ENCODE results near the gene ITPRIPL1.
A peak's percentile ranks its signal among the peaks of the same experiment; 100 is the strongest.

The ITPRIPL1 gene

GRCh38 chr2:96326990-96327820 lies 2.1 kb downstream of the ITPRIPL1 start:
- no peak for ATAC-seq (replicated peaks; ENCODE audit: extremely low read depth, poor library complexity, severe bottlenecking)
- peak overlapping the region; percentile 94 for H3K4me3 Mint-ChIP-seq

GRCh38 chr2:96329456-96329855 lies 4.3 kb downstream of the ITPRIPL1 start:
- ATAC-seq (replicated peaks; ENCODE audit: extremely low read depth, poor library complexity, severe bottlenecking) (no peak), DNase-seq (ENCODE audit: low spot score in 2 of 2) (no peak)
- no peak overlapping the region for H3K27ac Mint-ChIP-seq (ENCODE audit: low read depth)
- H3K4me3 Mint-ChIP-seq: no peak overlapping the region
- no peaks in the 10 kb centered on the region for H3K9me3 Mint-ChIP-seq
- H3K36me3 Mint-ChIP-seq (ENCODE audit: insufficient read depth): peaks cover 22% of the 10 kb centered on the region
- H3K4me1 Mint-ChIP-seq: peaks cover 50% of the 10 kb centered on the region
- no peaks in the 10 kb centered on the region for H3K27me3 Mint-ChIP-seq

More at GRCh38 chr2:96326990-96327820, 2.1 kb downstream of the ITPRIPL1 start:
- Mint-ChIP-seq H3K4me1 (peaks cover 41% of the 10 kb centered on the region), H3K36me3 (ENCODE audit: insufficient read depth) (peaks cover 24% of the 10 kb centered on the region), H3K9me3 (no peaks in the 10 kb centered on the region), H3K27ac (ENCODE audit: low read depth) (peak overlapping the region; percentile 91), H3K27me3 (no peaks in the 10 kb centered on the region)
- DNase-seq (ENCODE audit: low spot score in 2 of 2): no peak

GRCh38 chr2:96329874-96330273 lies 4.8 kb downstream of the ITPRIPL1 start:
- DNase-seq (ENCODE audit: low spot score in 2 of 2) (no peak), ATAC-seq (replicated peaks; ENCODE audit: extremely low read depth, poor library complexity, severe bottlenecking) (no peak)
- Mint-ChIP-seq H3K27me3 (no peaks in the 10 kb centered on the region), H3K9me3 (no peaks in the 10 kb centered on the region), H3K36me3 (ENCODE audit: insufficient read depth) (peaks cover 22% of the 10 kb centered on the region), H3K4me1 (peaks cover 50% of the 10 kb centered on the region), H3K27ac (ENCODE audit: low read depth) (no peak overlapping the region), H3K4me3 (no peak overlapping the region)

- Mint-ChIP-seq H3K4me3 (no peak overlapping the region), H3K36me3 (ENCODE audit: insufficient read depth) (peaks cover 22% of the 10 kb centered on the region), H3K27ac (ENCODE audit: low read depth) (no peak overlapping the region), H3K4me1 (peaks cover 47% of the 10 kb centered on the region), H3K27me3 (no peaks in the 10 kb centered on the region), H3K9me3 (no peaks in the 10 kb centered on the region)
- DNase-seq (ENCODE audit: low spot score in 2 of 2): no peak
- ATAC-seq (replicated peaks; ENCODE audit: extremely low read depth, poor library complexity, severe bottlenecking): no peak
Observed at GRCh38 chr2:96330407-96330806, 5.3 kb downstream of the ITPRIPL1 start.

GRCh38 chr2:96333708-96334107 lies 8.6 kb downstream of the ITPRIPL1 start:
- peaks cover 38% of the 10 kb centered on the region for H3K4me1 Mint-ChIP-seq

GRCh38 chr2:96336104-96336775 lies 11.1 kb downstream of the ITPRIPL1 start:
- peaks cover 5% of the 10 kb centered on the region for H3K36me3 Mint-ChIP-seq (ENCODE audit: insufficient read depth)
- peak overlapping the region; percentile 69 for H3K27ac Mint-ChIP-seq (ENCODE audit: low read depth)
- no peak for ATAC-seq (replicated peaks; ENCODE audit: extremely low read depth, poor library complexity, severe bottlenecking)
- H3K4me1 Mint-ChIP-seq: peaks cover 58% of the 10 kb centered on the region
- no peaks in the 10 kb centered on the region for H3K27me3 Mint-ChIP-seq
- H3K9me3 Mint-ChIP-seq: no peaks in the 10 kb centered on the region
- no peak for DNase-seq (ENCODE audit: low spot score in 2 of 2)
- H3K4me3 Mint-ChIP-seq: peak overlapping the region; percentile 80

More at GRCh38 chr2:96333708-96334107, 8.6 kb downstream of the ITPRIPL1 start:
- DNase-seq (ENCODE audit: low spot score in 2 of 2): no peak
- Mint-ChIP-seq H3K4me3 (peak overlapping the region; percentile 80), H3K9me3 (no peaks in the 10 kb centered on the region), H3K27me3 (no peaks in the 10 kb centered on the region), H3K27ac (ENCODE audit: low read depth) (peak overlapping the region; percentile 69), H3K36me3 (ENCODE audit: insufficient read depth) (peaks cover 6% of the 10 kb centered on the region)
- no peak for ATAC-seq (replicated peaks; ENCODE audit: extremely low read depth, poor library complexity, severe bottlenecking)

- Mint-ChIP-seq H3K9me3 (no peaks in the 10 kb centered on the region), H3K4me1 (peaks cover 64% of the 10 kb centered on the region), H3K4me3 (peak overlapping the region; percentile 80), H3K36me3 (ENCODE audit: insufficient read depth) (peaks cover 5% of the 10 kb centered on the region), H3K27me3 (no peaks in the 10 kb centered on the region), H3K27ac (ENCODE audit: low read depth) (no peak overlapping the region)
- no peak for ATAC-seq (replicated peaks; ENCODE audit: extremely low read depth, poor library complexity, severe bottlenecking)
- no peak for DNase-seq (ENCODE audit: low spot score in 2 of 2)
Observed at GRCh38 chr2:96336873-96337272, 11.8 kb downstream of the ITPRIPL1 start.

- no peaks in the 10 kb centered on the region for H3K27me3 Mint-ChIP-seq
- ATAC-seq (replicated peaks; ENCODE audit: extremely low read depth, poor library complexity, severe bottlenecking): no peak
- peak overlapping the region; percentile 76 for H3K4me3 Mint-ChIP-seq
- DNase-seq (ENCODE audit: low spot score in 2 of 2): no peak
- peaks cover 79% of the 10 kb centered on the region for H3K4me1 Mint-ChIP-seq
- peaks cover 6% of the 10 kb centered on the region for H3K36me3 Mint-ChIP-seq (ENCODE audit: insufficient read depth)
- H3K9me3 Mint-ChIP-seq: no peaks in the 10 kb centered on the region
- peak overlapping the region; percentile 96 for H3K27ac Mint-ChIP-seq (ENCODE audit: low read depth)
Observed at GRCh38 chr2:96340493-96341414, 15.6 kb downstream of the ITPRIPL1 start.

GRCh38 chr2:96341641-96342040 lies 16.5 kb downstream of the ITPRIPL1 start:
- H3K4me1 Mint-ChIP-seq: peaks cover 76% of the 10 kb centered on the region
- DNase-seq (ENCODE audit: low spot score in 2 of 2) (no peak), ATAC-seq (replicated peaks; ENCODE audit: extremely low read depth, poor library complexity, severe bottlenecking) (no peak)
- peaks cover 5% of the 10 kb centered on the region for H3K36me3 Mint-ChIP-seq (ENCODE audit: insufficient read depth)
- peak overlapping the region; percentile 96 for H3K27ac Mint-ChIP-seq (ENCODE audit: low read depth)
- peak overlapping the region; percentile 76 for H3K4me3 Mint-ChIP-seq
- no peaks in the 10 kb centered on the region for H3K27me3 Mint-ChIP-seq
- H3K9me3 Mint-ChIP-seq: no peaks in the 10 kb centered on the region

- Mint-ChIP-seq H3K4me3 (peak overlapping the region; percentile 76), H3K36me3 (ENCODE audit: insufficient read depth) (peaks cover 5% of the 10 kb centered on the region), H3K27ac (ENCODE audit: low read depth) (peak overlapping the region; percentile 96), H3K4me1 (peaks cover 73% of the 10 kb centered on the region), H3K27me3 (no peaks in the 10 kb centered on the region), H3K9me3 (no peaks in the 10 kb centered on the region)
- DNase-seq (ENCODE audit: low spot score in 2 of 2) (peak in 1 of 2 donors; percentile 52), ATAC-seq (replicated peaks; ENCODE audit: extremely low read depth, poor library complexity, severe bottlenecking) (peak; percentile 74)
Observed at GRCh38 chr2:96342085-96342484, 17.0 kb downstream of the ITPRIPL1 start.

GRCh38 chr2:96344011-96344410 lies 18.9 kb downstream of the ITPRIPL1 start:
- H3K36me3 Mint-ChIP-seq (ENCODE audit: insufficient read depth): peaks cover 5% of the 10 kb centered on the region
- peak overlapping the region; percentile 60 for H3K4me3 Mint-ChIP-seq
- DNase-seq (ENCODE audit: low spot score in 2 of 2): peak in 1 of 2 donors; percentile 67

GRCh38 chr2:96345438-96345837 lies 20.3 kb downstream of the ITPRIPL1 start:
- Mint-ChIP-seq H3K4me1 (peaks cover 53% of the 10 kb centered on the region), H3K9me3 (no peaks in the 10 kb centered on the region), H3K4me3 (peak overlapping the region; percentile 16), H3K36me3 (ENCODE audit: insufficient read depth) (peaks cover 5% of the 10 kb centered on the region), H3K27me3 (no peaks in the 10 kb centered on the region), H3K27ac (ENCODE audit: low read depth) (peak overlapping the region; percentile 96)
- DNase-seq (ENCODE audit: low spot score in 2 of 2): no peak
- ATAC-seq (replicated peaks; ENCODE audit: extremely low read depth, poor library complexity, severe bottlenecking): no peak

More at GRCh38 chr2:96344011-96344410, 18.9 kb downstream of the ITPRIPL1 start:
- H3K9me3 Mint-ChIP-seq: no peaks in the 10 kb centered on the region
- peak overlapping the region; percentile 96 for H3K27ac Mint-ChIP-seq (ENCODE audit: low read depth)
- no peaks in the 10 kb centered on the region for H3K27me3 Mint-ChIP-seq
- peaks cover 66% of the 10 kb centered on the region for H3K4me1 Mint-ChIP-seq
- peak; percentile 92 for ATAC-seq (replicated peaks; ENCODE audit: extremely low read depth, poor library complexity, severe bottlenecking)

Data from central memory CD8-positive, alpha-beta T cell (primary cell).